ENCODE measurements around the gene CLCNKA.

The CLCNKA gene

DNA sequence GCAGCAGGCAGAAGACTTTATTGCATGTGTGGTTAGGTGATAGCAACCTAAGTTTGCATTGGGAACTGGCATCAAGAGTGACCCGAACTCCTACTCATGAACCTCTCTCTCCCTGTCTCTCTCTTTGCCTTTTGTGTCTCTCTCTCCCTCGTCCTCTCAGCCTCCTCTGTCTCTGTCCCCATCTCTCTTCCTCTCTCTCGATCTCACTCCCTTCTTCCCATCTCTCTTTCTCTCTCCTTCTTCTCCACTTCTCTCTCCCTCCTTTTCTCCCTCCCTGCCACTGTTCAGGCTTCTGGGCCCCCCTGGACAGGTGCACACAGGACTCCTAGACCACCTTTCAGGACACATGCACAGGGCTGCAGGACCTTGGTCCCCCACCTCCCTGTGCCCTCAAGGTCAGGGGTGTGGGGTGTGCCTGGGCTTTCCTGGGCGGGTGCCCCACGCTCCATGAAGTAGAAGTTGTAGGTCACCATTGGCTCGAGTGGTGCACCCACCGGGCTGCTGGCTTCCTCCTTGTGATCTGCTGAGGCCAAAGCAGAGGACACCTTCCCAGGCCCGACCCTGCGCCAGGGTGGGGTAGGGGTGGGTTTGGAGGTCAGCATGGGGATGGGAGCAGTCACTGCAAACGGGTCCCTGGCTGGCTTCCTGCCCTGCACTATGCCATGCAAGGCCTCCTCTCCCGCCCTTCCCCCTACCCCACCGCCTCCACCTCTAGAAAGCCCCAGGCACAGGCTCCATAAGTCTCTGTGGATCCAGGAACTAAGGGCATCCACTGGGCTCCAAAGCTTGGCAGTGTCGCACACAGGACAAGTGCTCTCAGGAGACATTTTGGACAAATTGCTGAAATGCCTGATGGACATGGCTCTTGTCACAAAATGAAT is 32.7 kb upstream of the CLCNKA start:
- DNase-seq: no peak
- no peak overlapping the region for H3K27ac ChIP-seq (ENCODE audit: insufficient read depth, low read length, poor library complexity, severe bottlenecking)
- no peaks in the 10 kb centered on the region for H3K9me3 ChIP-seq (ENCODE audit: control insufficient read depth, low read length)
- H3K4me1 ChIP-seq (ENCODE audit: control insufficient read depth, insufficient read depth, low read length, poor library complexity, severe bottlenecking): no peaks in the 10 kb centered on the region
- no peak overlapping the region for H3K4me3 ChIP-seq (ENCODE audit: insufficient read depth, low read depth, low read length, poor library complexity, severe bottlenecking)
- no peaks in the 10 kb centered on the region for H3K36me3 ChIP-seq (ENCODE audit: control insufficient read depth, insufficient read depth, low read length)
- H3K27me3 ChIP-seq (replicated peaks; ENCODE audit: control insufficient read depth, insufficient read depth, low read length, poor library complexity, severe bottlenecking): no peaks in the 10 kb centered on the region

DNA sequence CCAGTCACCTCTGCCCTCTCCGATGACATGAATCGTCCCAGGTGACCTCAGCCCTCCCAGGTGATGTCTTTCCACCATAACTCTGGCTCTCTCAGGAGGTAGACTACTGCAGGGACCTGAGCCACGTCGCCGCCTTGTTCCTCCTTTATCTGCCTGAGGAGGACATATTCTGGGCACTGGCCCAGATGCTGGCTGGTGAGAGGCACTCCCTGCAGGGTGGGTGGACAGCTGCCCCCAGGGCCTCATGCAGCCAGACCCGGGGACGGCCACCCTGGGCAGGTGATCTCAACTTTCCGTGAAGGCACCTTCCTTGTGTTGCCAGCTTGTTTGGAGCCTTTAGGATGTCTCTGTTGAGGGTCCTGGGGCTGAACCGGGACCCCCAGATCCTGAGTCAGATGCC is 32.1 kb upstream of the CLCNKA start:
- DNase-seq: no peak
- Histone ChIP-seq H3K27ac (ENCODE audit: insufficient read depth, low read length, poor library complexity, severe bottlenecking) (no peak overlapping the region), H3K4me3 (ENCODE audit: insufficient read depth, low read depth, low read length, poor library complexity, severe bottlenecking) (no peak overlapping the region), H3K27me3 (replicated peaks; ENCODE audit: control insufficient read depth, insufficient read depth, low read length, poor library complexity, severe bottlenecking) (no peaks in the 10 kb centered on the region), H3K36me3 (ENCODE audit: control insufficient read depth, insufficient read depth, low read length) (no peaks in the 10 kb centered on the region), H3K9me3 (ENCODE audit: control insufficient read depth, low read length) (no peaks in the 10 kb centered on the region), H3K4me1 (ENCODE audit: control insufficient read depth, insufficient read depth, low read length, poor library complexity, severe bottlenecking) (no peaks in the 10 kb centered on the region)

DNA sequence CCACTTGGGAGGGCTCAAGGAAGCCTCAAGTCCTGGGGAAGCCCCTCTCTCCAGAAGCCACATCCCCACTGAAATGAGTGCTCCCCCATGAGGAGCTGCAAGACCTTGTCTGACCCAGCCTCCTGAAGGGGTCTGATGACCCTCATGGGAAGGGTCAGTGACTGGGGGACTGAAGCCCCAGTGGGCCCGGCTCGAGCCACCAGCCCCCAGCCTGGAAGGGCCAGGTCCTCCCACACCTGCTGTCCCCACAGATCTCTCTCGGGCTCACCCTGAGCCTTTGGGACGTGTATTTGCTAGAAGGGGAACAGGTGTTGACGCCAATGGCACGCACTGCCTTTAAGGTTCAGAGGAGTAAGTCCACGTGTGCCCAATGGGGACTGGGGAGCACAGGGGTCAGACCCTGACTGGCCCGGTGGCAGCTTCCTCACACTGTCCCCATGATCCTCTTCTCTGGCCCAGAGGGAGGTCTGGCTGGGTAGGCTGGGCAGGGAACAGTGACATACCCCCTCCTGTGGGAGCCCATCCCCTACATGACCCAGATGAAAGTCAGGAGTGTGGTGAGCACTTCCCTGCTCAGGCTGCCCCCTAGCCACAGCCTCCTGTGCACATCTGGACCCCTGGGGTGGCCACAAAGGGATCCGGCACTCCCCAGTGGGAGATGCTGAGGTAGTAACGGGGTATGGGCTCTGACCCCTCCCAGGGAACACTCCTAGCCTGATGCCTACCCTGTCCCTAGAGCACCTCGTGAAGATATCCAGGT is 30.2 kb upstream of the CLCNKA start:
- Histone ChIP-seq H3K9me3 (ENCODE audit: control insufficient read depth, low read length) (no peaks in the 10 kb centered on the region), H3K27me3 (replicated peaks; ENCODE audit: control insufficient read depth, insufficient read depth, low read length, poor library complexity, severe bottlenecking) (no peaks in the 10 kb centered on the region), H3K27ac (ENCODE audit: insufficient read depth, low read length, poor library complexity, severe bottlenecking) (no peak overlapping the region), H3K4me3 (ENCODE audit: insufficient read depth, low read depth, low read length, poor library complexity, severe bottlenecking) (no peak overlapping the region), H3K36me3 (ENCODE audit: control insufficient read depth, insufficient read depth, low read length) (no peaks in the 10 kb centered on the region), H3K4me1 (ENCODE audit: control insufficient read depth, insufficient read depth, low read length, poor library complexity, severe bottlenecking) (no peaks in the 10 kb centered on the region)
- DNase-seq: no peak

DNA sequence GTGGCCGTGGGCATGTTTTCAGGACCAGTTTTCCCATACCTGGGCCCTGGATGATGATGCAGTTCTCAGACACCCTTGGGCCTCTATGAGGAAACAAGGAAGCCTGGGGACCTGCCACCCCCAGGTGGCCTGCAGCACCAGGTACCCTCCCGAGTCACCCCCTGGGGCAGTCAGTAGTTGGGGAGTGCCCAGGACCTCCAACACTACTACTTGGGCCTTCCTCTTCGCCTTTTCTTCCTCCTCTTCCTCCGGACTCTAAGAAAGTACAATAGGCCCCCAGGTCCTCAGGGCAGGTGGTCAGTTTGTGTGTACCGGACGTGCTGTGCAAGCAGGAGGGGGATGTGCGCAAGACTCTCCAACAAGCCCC is 29.7 kb upstream of the CLCNKA start:
- no peaks in the 10 kb centered on the region for H3K9me3 ChIP-seq (ENCODE audit: control insufficient read depth, low read length)
- no peak for DNase-seq
- H3K27me3 ChIP-seq (replicated peaks; ENCODE audit: control insufficient read depth, insufficient read depth, low read length, poor library complexity, severe bottlenecking): no peaks in the 10 kb centered on the region
- no peak overlapping the region for H3K4me3 ChIP-seq (ENCODE audit: insufficient read depth, low read depth, low read length, poor library complexity, severe bottlenecking)
- no peaks in the 10 kb centered on the region for H3K4me1 ChIP-seq (ENCODE audit: control insufficient read depth, insufficient read depth, low read length, poor library complexity, severe bottlenecking)
- no peaks in the 10 kb centered on the region for H3K36me3 ChIP-seq (ENCODE audit: control insufficient read depth, insufficient read depth, low read length)
- no peak overlapping the region for H3K27ac ChIP-seq (ENCODE audit: insufficient read depth, low read length, poor library complexity, severe bottlenecking)

DNA sequence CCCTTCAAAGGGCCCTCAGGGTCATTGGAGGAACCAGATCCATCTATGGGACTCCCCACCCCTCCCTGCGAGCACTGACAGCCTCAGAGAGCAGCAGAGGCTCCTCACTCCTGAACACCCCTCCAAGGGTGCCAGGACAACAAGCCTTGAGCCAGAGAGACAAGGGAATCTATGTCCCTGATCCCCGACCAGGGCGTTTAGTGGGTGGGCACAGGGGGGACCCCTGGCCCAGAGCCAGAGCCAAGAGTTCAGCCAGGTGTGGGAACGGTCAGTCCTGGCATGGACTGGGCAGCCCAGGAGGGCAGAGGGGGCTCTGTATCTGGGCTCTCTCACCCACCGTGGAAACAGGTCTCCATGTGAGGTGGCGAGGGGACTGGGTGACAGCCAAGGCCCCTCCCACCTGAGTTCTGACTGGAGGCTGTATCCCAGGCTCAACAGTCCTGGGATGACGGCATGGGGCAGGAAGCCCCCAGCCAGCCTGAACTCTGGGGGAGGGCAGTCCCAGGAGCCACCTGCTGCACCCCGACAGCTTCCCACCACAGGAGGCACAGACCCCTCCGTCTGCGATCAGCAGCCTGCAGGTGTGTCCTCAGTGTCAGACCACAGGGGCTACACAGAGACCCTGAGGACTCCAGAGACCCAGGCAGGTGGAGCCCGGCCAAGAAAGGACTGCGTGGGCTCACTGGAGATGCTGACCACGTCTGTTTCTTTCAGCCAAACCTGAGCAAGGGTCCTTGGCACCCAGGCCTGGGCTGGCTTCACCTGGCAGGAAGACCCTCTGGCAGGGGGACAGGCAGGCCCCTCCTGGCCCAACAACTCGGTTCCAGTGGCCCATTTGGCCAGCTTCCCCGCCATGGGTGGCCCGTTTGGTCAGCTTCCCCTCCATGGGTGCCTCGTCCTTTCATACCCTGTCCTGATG is 29.0 kb upstream of the CLCNKA start:
- Histone ChIP-seq H3K9me3 (ENCODE audit: control insufficient read depth, low read length) (no peaks in the 10 kb centered on the region), H3K4me1 (ENCODE audit: control insufficient read depth, insufficient read depth, low read length, poor library complexity, severe bottlenecking) (no peaks in the 10 kb centered on the region), H3K36me3 (ENCODE audit: control insufficient read depth, insufficient read depth, low read length) (no peaks in the 10 kb centered on the region), H3K27ac (ENCODE audit: insufficient read depth, low read length, poor library complexity, severe bottlenecking) (no peak overlapping the region), H3K4me3 (ENCODE audit: insufficient read depth, low read depth, low read length, poor library complexity, severe bottlenecking) (no peak overlapping the region), H3K27me3 (replicated peaks; ENCODE audit: control insufficient read depth, insufficient read depth, low read length, poor library complexity, severe bottlenecking) (no peaks in the 10 kb centered on the region)
- no peak for DNase-seq

DNA sequence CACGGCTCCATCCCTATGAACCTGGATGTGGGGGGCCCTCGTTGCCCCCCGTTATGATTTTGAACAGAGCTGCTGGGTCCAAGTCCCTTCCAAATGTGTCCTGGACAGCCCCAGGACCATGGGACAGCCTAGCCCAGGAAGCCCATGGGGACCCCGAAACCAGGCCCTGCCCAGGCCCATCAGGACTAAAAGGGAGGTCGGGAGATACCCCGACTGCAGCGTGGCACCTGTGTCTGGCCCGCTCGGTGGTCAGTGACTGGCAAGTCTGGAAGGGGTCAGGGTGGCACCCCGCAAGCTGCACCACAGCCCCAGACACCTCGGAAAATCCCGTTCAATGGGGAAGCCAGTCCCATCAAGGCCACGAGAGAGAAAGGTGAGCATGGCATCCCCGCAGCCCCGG is 28.2 kb upstream of the CLCNKA start:
- Histone ChIP-seq H3K4me1 (ENCODE audit: control insufficient read depth, insufficient read depth, low read length, poor library complexity, severe bottlenecking) (no peaks in the 10 kb centered on the region), H3K9me3 (ENCODE audit: control insufficient read depth, low read length) (no peaks in the 10 kb centered on the region), H3K27me3 (replicated peaks; ENCODE audit: control insufficient read depth, insufficient read depth, low read length, poor library complexity, severe bottlenecking) (no peaks in the 10 kb centered on the region), H3K27ac (ENCODE audit: insufficient read depth, low read length, poor library complexity, severe bottlenecking) (no peak overlapping the region), H3K4me3 (ENCODE audit: insufficient read depth, low read depth, low read length, poor library complexity, severe bottlenecking) (no peak overlapping the region), H3K36me3 (ENCODE audit: control insufficient read depth, insufficient read depth, low read length) (no peaks in the 10 kb centered on the region)
- DNase-seq: no peak

DNA sequence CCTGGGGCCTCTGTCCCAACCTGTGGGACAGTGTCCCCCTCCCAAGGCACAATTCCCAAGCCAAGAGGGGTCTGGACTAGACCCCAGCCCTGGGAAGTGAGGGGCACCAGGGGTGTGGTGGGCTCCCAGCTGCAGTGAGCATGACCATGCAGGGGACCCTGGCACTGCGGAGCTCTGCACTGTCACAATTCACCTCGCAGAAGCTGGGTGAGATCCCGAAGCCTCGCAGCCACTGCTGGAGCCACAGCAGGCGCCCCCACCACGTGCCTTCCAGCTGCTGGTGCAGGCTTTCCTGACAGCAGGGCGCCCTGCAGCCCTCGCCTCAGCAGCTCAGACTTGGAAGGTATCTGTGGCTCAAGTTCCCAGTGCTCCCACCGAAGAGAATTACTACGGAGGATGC is 27.8 kb upstream of the CLCNKA start:
- DNase-seq: no peak
- Histone ChIP-seq H3K4me1 (ENCODE audit: control insufficient read depth, insufficient read depth, low read length, poor library complexity, severe bottlenecking) (no peaks in the 10 kb centered on the region), H3K4me3 (ENCODE audit: insufficient read depth, low read depth, low read length, poor library complexity, severe bottlenecking) (no peak overlapping the region), H3K27me3 (replicated peaks; ENCODE audit: control insufficient read depth, insufficient read depth, low read length, poor library complexity, severe bottlenecking) (no peaks in the 10 kb centered on the region), H3K36me3 (ENCODE audit: control insufficient read depth, insufficient read depth, low read length) (no peaks in the 10 kb centered on the region), H3K9me3 (ENCODE audit: control insufficient read depth, low read length) (no peaks in the 10 kb centered on the region), H3K27ac (ENCODE audit: insufficient read depth, low read length, poor library complexity, severe bottlenecking) (no peak overlapping the region)

DNA sequence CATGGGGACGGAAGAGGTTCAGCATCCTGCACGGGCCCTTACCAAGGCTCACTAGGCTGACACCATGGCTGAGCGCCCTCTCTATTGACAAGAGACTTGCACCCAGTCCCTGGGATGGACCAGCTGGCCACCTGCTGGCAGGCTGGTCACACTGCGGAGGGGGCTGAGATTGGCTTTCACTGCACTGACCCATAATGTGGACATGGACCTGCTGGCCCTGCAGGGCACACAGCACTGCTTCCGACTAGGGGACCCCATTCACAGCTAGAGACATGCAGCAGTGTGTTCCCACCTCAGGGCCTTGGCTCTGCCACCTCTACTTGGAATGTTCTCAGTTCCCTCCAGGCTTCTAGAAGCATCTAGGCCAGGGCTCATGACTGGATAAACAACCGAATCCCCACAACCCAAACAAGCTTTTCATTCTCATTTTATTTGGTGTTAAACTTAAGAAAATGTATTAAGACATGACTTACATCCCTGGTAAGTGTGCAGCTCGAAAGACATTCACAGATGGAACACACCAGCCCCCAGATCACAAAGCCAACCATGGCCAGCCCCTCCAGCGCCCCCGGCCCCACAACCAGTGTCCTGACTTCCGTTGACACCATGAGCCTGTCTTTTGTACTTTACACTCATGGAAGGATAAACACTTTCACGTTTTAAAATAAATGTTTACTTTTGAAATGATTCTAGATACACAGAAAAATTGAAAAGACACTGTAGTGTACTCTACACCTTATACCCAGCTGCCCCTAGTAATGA is 27.1 kb upstream of the CLCNKA start:
- Histone ChIP-seq H3K4me1 (ENCODE audit: control insufficient read depth, insufficient read depth, low read length, poor library complexity, severe bottlenecking) (no peaks in the 10 kb centered on the region), H3K4me3 (ENCODE audit: insufficient read depth, low read depth, low read length, poor library complexity, severe bottlenecking) (no peak overlapping the region), H3K27ac (ENCODE audit: insufficient read depth, low read length, poor library complexity, severe bottlenecking) (no peak overlapping the region), H3K36me3 (ENCODE audit: control insufficient read depth, insufficient read depth, low read length) (no peaks in the 10 kb centered on the region), H3K27me3 (replicated peaks; ENCODE audit: control insufficient read depth, insufficient read depth, low read length, poor library complexity, severe bottlenecking) (no peaks in the 10 kb centered on the region), H3K9me3 (ENCODE audit: control insufficient read depth, low read length) (no peaks in the 10 kb centered on the region)
- peak in 1 of 3 donors; percentile 15 for DNase-seq

DNA sequence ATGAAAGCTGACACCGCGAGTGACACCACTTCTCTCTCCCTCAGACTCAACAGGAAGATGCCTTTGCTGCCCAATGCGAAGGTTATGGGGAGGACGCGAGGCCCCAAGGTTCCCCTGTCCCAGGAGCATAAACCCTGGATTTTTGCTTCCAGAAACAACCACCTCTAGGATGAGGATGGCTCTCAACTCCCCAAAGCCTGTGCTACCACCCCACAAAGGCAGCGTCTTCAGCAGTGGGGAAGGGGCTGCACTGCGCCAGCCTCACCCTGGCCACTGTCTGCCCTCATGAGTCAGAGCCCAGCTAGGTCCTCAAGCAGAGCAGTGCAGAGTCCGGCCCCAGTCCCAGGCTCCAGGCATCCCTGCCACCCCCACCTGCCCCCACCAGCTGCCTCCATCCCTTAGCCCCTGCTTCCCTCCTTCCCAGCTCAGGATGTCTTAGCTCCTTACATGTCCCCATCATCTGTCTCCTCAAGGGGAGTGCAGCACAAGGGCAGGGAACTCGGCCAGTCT is 24.7 kb upstream of the CLCNKA start:
- Histone ChIP-seq H3K9me3 (ENCODE audit: control insufficient read depth, low read length) (no peaks in the 10 kb centered on the region), H3K4me3 (ENCODE audit: insufficient read depth, low read depth, low read length, poor library complexity, severe bottlenecking) (no peak overlapping the region), H3K4me1 (ENCODE audit: control insufficient read depth, insufficient read depth, low read length, poor library complexity, severe bottlenecking) (no peaks in the 10 kb centered on the region), H3K27me3 (replicated peaks; ENCODE audit: control insufficient read depth, insufficient read depth, low read length, poor library complexity, severe bottlenecking) (no peaks in the 10 kb centered on the region), H3K36me3 (ENCODE audit: control insufficient read depth, insufficient read depth, low read length) (no peaks in the 10 kb centered on the region), H3K27ac (ENCODE audit: insufficient read depth, low read length, poor library complexity, severe bottlenecking) (no peak overlapping the region)
- DNase-seq: no peak

Measured in effector memory CD4-positive, alpha-beta T cell (primary cell).